HT-29 (cell line): ENCODE results near the gene CD79A. TPM values are rescaled to one million over a fixed set of nuclear protein-coding genes. Genes with fewer than 3 reads are reported as not detected.
A peak's percentile ranks its signal among the peaks of the same experiment; 100 is the strongest.
"Not testable (repeated sequence)": the region's sequence is repeated elsewhere in the genome, so short reads cannot be mapped to it uniquely, and the experiment has no call there.

ENCODE experiments used
- DNase-seq: peaks from one replicate; pipeline ENCODE4 v3.0.0-alpha.2; 2015; ENCODE audit warnings: low spot score
- total RNA-seq: library from RNA; depleted of rRNA; stranded (reverse); fragments of >200 nt; shearing (Covaris generic); gene quantifications from 2 replicates; pipeline ENCODE4 v1.2.3, GENCODE V29; 2014

CD79A gene
- total RNA-seq, 1 experiment from 2014 or later, result 0.81 TPM

DNA sequence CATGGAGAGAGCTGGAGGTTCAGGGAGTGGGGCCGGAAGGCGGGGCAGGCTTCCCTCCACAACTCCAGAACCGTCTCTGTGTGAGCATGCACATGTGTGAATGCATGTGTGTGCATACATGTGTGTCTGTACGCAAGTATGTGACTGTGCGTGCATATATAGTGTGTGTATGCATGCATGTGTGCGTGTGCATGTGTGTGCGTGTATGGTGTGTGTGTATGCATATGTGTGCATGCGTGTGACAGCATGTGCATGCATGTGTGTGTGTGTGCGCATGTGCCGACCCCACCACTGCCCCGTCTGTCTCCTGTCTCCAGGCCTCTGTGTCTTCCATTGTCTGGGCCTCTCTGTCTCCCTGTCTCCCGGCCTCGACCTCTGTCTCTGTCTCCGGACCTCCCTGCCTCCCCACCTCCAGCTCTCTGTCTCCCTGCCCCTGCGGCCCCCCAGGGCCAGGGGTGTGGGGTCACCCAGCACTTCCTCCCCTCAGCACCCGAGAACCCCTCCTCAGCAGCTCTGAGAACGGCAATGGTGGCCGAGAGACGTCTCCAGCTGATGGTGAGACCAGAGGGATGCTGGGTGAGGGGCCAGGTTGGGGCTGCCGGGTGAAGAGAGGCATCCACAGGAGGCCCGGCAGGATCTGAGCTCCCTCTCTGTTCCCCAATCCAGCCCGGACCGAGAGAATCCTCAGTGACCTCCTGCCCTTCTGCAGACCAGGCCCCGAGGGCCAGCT is 28.4 kb downstream of the CD79A start:
- DNase-seq, result no peak

DNA sequence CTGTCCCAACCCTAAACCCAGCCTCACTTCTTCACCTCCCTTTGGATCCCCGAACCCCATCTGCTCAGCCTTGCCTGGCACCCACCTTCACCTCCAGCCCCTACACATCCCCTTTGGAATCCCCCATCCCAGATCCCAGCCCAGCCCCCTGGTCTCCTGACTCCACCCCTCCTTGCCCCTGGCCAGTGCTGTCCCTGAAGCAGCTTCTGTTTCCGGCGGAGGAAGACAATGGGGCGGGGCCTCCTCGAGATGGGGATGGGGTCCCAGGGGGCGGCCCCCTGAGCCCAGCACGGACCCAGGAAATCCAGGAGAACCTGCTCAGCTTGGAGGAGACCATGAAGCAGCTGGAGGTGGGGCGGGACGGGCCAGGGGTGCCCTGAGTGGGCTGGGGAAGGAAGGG is 29.2 kb downstream of the CD79A start:
- DNase-seq, result no peak

DNA sequence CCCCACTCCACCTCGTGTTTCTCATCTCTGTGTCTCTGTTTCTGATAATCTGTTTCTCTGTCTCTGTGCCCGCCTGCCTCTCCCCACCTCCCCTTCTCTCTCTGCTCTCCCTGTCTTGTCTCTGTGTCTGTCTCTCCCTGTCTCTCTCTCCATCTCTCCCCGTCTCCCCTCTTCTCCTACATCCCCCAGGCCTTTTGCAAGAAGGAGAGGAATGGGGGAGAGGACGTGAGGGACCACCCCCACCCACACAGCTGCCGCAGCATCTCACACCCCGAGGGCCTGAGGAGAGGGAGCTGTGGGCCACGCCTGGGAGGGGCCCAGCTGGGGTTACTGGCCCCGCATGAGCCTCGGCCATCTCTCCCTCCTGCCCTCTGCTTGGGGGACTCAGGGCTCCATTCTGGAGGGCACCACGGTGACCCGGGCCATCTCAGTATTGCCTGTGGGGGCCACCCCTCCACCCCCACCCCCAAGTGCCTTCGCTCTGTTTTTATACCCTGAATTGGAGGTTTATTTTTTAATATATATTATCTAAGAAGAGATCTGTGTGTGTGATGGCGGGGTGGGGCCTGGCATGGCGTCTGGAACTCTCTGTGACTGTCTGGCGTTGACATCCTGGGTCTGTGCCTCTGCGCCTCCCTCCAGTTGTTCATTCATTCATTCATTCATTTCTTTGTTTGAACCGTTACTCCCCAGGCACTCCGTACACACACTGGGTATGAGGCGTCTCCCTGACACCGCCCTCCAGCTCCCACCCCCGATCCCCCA is 30.0 kb downstream of the CD79A start:
- DNase-seq, result no peak

DNA sequence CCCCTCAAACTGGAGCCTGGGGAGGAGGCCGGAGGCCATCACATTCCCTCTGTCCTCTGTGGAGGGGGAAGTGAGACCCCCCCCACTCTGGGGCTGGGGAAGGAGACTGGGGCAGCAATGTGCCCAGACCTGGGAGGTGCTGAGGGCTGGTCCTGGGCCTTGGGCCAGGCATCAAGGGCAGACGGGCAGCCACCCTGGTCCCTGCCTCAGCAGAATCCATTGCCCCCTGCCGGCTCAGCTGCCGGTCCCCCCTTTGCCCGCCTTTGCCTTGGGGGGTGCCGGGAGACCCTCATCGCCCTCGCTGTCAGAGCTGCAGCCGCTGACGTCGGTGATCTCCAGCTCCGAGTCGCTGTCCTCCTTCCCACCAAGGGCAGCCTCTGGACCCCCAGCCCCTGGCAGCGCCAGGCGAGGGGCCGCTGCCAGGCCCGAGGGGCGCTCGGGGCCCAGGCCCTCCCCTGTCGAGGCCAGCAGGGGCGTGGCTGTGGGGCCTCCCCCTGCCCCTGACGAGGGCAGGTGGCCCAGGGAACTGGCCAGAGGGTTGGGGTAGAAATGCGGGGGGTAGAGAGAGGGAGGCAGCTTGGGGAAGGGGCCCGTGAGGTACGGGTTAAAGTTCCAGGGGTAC is 31.0 kb downstream of the CD79A start:
- no peak for DNase-seq

DNA sequence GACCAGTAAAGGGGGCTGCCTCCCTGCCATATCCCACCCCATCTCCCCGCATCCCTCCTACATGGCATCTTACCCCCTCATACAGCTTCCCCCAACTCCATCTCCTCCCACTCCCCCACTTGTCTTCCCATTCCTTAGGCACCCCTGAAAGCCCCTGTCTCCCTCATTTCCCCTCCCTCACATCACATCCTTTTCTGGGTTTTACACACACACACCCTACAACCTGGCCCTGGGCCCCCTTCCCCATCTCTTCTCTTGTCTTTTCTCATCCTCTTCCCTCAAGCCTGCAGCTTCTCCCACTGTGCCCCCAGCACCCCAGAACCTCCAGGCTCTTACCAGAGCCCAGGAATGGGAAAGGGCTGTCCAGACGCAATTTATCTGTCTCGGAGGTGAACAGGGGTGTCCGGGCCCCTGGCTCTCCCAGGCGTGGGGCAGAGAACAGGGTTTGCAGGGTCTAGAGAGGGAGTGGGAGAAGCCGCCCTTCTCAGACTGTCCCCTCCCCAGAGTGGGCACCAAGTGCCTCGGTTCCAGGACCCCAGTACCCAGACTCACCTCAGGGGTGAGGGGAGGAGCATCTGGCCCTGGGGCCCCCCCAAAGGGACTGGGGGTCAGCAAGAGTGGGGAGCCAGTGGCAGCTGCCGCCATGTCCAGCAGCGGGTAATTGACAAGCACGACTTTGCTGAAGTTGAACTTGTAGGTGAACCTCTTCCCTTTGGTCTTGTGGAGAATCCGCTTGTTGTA is 31.8 kb downstream of the CD79A start:
- DNase-seq, result no peak

DNA sequence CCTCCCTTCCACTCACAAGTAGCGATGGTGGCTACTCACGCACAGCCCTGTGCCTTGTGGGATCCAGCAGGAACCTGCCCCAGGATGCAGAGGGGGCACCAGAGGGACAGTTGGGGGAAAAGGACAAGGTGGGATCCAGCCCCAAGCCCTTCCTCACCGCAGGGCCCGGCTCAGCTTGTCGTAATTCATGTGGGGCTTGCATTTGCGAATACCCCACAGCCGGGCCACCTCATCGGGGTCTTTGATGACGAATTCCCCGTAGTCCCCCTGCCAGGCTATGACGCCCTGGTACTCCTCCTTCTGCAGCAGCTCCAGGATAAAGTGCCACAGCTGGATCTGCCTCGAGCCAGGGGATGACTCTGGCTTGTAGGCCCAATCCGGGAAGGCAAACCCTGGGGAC is 32.6 kb downstream of the CD79A start:
- no peak for DNase-seq

DNA sequence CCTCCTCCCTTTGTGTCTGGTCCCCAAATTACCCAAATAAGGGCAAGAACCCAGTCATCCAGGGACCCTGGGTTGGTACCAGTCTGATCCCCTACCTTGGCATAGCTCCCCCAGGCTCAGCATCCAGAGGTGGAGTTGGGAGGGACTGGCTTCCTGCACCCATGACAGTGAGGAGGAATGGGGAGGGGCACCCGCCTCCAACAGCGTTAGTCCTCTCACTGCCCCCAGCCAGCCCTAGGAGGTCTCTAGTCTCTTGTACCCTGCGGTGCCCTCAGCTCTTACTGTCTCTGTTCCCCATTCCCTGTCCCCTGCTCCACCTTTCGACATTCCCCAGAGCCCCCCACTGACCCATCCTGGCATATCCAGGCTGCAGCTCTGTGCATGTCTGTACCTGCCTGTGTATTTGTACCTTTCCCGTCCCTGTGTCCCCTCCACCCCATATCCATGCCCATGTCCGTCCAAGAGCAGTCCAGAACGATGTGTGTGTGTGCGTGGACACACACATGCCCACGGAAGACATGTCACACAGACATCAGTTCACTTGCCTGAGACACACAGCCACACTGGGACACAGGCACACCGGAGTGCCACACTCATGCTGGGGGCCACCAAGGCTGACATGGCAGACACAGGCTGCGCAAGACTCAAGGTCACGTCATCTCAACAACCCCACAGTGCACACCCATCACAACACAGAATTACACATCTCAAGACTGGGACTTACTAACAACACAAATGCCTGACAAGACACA is 33.3 kb downstream of the CD79A start:
- peak; percentile 28 for DNase-seq

DNA sequence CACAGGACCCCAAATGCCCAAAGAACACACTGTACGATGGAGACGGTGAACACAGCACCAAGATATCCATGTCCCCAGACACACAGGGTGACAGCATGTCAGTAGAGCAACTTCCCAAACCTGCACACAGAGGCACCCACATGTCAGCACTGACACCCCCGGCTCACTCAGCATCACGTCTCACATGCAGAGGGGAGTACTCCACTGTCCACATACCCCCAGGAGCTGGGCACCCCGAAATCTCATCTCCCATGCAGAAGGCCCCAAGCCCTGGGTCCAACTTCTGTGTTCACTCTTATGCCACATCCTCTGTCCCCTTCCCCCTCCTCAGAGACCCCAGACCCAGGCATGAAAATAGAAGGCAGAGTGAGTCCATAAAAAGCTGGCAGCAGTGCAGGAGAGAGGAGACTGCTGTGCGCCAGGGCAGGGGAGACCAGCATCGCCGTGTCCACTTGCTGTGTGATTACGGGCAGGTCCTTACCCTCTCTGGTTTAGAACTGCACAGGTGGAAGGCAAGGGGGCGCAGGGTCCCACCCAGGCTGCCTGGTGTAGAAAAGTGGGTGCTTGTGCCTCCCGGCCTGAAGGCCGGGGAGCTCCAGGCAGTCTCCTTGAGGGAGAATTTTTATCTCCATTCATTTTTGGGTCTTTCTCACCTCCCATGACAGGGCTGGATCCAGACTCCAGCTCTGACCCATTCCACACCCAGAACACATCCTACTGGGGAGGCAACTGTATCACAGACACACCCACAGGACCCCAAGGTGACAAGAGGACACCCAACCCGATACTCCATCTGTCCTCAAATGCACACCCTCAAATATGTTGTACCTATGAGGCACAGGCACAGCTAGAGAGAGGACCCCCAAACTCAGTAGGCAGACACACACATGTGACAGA is 34.2 kb downstream of the CD79A start:
- peak; percentile 29 for DNase-seq

DNA sequence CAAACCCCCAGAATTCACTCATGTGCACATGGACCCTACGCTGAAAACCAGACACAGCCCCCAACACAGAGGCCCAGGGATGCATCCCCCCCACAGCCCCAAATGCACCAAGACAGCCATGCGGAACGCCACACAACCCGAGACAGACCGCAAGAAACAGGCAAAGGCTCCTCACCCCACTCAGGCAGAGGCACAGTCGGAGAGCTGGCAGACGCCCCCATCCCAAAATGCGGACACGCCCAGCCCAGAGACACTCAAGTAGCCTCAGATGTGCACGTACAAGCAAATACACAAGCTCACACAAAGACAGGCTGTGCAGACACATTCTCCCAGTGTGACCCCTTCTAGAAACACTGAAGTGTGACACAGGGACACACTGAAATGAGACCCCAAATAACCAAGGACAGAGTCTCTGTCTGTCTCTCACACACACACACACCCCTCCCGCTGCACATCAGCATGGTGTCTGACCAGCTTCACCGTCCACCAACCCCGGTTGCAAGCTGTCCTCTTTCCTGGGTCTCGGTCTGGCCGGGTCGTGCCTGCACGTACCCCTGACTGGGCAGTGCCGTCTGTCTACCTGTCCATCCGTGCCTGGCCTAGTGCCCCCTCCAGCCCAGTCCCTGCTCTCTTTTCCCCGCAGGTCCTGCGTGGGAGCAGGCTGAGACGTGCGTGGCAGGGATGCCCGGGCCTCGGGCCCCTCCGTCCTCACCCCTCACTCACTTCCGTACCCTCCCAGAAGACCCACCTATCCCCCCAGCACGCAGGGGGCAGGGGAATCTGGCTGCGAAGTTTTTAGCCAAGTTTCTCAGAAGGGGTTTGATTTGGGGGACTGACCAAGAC is 35.0 kb downstream of the CD79A start:
- DNase-seq, result no peak

DNA sequence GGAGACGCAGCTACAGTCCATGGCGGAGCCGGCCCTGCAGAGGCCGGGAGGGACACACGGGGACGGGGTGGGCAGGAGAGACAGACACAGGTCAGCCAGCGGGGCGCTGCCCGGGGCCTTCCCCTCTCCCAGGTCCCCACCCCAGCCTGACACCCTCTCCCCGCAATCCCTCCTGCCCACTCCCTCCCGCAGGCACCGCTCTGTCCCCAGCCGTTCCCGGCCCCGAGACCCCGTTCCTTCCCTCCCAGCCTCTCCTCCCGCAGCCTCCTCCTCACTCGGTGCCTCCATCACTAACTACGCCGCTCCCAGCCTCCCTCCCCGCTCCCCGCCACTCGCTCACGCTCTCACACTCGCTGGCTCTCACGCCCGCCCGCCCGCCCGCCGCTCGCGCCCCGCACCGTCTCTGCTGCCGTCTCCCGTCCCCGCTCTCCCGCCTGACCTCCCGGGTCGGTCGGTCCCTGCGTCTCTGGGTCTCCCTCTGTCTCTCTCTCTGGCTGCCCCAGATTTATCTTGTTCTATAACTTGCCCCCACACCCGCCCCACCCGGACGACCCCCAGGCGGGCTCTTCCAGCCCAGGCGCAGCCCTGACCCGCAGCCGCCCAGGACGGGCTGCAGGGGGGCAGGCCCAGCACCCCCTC is 35.9 kb downstream of the CD79A start:
- no peak for DNase-seq

DNA sequence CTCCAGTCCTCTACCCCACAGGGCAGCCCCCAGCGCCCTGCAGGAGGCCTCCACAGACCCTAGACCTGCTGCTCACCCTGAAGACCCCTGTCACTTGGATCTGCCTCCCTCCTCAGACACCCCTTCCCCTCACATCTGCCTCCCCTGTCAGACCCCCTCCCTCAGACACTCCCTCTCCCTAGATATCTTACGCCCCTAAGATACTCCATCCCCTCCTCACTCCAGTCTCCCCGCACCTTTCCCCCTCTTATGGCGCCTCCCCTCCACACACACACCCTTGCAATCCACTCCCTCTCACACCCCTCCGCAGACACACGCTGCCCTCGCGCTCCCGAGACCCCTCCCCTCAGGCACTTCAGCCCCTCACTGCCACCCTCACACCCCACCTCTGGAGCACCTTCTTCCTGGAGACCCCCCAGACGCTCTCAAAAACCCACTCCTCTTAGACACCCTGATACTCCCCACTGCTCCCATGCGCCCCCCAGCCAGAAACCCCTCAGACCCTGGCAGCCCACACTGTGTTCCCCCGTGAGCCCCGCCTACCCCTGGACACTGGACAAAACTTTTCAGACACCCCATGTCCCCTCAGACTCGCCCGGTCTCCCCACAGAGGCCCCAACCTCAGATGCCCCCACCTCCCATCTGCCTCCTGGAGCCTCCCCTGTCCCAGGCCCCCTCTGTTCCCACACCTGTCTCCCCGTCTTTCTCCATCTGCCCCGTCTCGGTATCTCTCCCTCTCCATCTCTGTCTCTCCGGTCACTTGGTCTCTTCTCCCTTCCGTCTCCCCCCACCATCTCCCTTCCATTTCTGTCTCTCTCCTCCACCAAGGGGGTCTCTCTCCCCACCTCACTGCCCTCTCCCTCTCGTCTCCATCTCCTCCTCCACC is 36.7 kb downstream of the CD79A start:
- no peak for DNase-seq

DNA sequence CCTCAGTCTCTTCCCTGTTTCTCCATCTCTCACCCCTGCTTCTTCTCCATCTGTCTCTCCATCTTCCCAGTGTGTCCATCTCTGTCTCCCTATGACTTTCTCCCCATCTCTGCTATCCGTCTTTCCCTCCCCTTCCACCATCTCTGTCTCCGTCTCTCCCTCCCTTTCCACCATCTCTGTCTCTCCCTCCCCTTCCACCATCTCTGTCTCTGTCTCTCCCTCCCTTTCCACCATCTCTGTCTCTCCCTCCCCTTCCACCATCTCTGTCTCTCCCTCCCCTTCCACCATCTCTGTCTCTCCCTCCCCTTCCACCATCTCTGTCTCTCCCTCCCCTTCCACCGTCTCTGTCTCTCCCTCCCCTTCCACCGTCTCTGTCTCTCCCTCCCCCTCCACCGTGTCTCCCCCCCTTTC is 37.4 kb downstream of the CD79A start:
- DNase-seq, result not testable (repeated sequence)

DNA sequence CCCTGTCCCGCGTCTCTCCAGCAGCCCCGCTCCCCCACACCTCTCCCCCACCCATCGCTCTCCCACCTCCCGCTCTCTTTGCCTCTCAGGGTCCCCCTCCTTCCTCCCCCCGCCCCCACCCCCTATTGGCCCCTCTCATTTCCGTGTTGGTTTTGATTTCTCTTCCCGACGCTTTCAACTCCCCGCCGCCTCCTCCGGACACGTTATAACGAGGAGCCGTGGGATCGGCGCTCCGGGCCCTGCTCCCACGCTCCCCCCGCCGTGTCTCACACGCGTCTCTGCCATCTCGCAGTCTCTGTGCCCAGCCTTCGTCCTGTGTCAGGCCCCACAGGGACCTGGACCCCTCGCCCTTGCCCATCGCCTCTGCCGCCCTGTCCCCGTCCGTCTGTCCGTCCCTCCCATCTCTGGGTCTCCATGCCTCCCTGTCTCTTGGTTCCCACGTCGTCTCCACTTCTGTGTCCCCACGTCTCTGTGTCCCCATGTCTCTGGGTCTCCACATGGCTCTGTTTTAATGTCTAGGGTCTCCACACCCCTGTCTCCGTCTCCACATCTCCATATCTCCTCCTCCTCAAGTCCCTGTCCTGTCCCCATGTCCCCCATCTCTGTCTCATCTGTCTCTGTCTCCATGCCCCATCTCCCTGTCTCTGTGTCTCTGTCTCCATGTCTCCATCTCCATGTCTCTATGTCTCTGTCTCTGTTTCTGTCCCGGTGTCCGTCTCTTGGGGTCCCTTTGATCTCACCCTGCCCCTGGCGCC is 38.1 kb downstream of the CD79A start:
- DNase-seq, result no peak

DNA sequence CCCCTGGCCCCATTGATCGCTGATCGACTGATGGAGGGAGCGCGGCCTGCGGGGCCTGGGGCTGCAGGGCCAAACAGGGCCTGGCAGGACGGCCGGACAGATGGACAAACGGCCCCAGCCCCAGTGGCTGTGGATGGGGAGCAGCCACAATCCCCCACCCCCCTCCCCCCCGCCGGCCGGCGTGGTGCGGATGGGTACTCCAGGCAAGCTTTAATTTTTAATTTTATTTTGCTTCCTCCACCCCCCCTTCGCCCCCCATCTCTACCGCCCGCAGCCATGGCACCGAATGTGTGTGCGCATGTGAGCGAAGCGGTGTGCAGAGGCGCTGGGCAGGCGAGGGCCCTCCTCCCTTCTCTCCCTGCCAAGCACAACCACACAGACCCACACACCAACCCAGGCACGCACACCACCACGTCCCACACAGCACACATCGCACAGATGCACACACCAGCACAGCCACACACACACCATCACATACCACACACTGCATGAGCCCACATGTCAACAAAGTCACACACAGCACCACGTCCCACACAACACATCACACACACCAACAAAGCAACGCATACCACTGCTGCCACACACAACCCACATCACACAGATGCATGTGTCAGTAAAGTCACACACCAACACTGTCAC is 38.8 kb downstream of the CD79A start:
- DNase-seq, result no peak

DNA sequence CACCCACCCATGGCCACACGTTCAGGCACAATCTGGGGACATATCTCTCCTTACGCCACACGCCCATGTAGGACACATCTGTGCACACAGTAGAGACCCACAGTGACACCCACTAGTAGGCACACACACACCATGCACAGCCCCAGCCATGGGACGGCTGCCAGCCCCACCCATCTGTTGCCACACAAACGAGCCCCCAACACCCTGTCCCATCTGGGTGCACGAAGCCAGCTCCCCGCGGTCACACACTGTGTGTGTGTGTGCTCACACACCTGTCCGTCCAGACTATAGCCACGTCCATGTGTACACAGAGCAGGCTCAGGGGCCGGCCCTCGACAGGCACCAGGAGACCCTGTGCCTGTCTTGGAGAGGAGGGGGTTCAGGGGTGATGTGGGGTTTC is 40.6 kb downstream of the CD79A start:
- DNase-seq, result no peak

DNA sequence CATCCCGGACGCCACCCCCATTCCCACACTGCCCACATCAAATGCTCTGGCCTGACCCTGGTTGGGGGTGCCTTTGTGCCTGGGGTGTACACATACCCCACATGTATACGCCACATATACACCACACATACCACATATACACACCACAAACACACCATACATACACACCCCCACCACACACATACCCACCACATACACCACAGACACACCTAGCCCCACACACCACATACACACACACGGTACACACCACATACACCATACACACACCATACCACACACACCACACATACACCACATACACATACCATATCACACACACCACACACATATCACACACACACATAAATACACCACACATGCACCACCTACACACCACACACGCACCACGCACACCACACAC is 41.0 kb downstream of the CD79A start:
- no peak for DNase-seq
